ENCODE results near the gene WNT11.
"Not testable (repeated sequence)": the region's sequence is repeated elsewhere in the genome, so short reads cannot be mapped to it uniquely, and the experiment has no call there.

Gene WNT11

GRCh38 chr11:76203131-76203925, 3.0 kb downstream of the WNT11 start:
- DNase-seq (ENCODE audit: low read depth, low spot score), result no peak

- no peak for DNase-seq (ENCODE audit: low read depth, low spot score)
Observed at GRCh38 chr11:76201672-76202412, 4.5 kb downstream of the WNT11 start.

GRCh38 chr11:76201056-76201455, 5.2 kb downstream of the WNT11 start:
- DNase-seq (ENCODE audit: low read depth, low spot score), result no peak

- no peak for DNase-seq (ENCODE audit: low read depth, low spot score)
Observed at GRCh38 chr11:76200006-76200940, 6.0 kb downstream of the WNT11 start.

- DNase-seq (ENCODE audit: low read depth, low spot score), result not testable (repeated sequence)
Observed at GRCh38 chr11:76198691-76199090, 7.6 kb downstream of the WNT11 start.

GRCh38 chr11:76197941-76198640, 8.2 kb downstream of the WNT11 start:
- no peak for DNase-seq (ENCODE audit: low read depth, low spot score)

- DNase-seq (ENCODE audit: low read depth, low spot score), result no peak
Observed at GRCh38 chr11:76197332-76197731, 9.0 kb downstream of the WNT11 start.

GRCh38 chr11:76196849-76197248, 9.5 kb downstream of the WNT11 start:
- DNase-seq (ENCODE audit: low read depth, low spot score), result no peak

- DNase-seq (ENCODE audit: low read depth, low spot score), result no peak
Observed at GRCh38 chr11:76194872-76195668, 11.2 kb downstream of the WNT11 start.

- DNase-seq (ENCODE audit: low read depth, low spot score), result no peak
Observed at GRCh38 chr11:76193219-76193618, 13.1 kb downstream of the WNT11 start.

GRCh38 chr11:76190376-76190775, 15.9 kb downstream of the WNT11 start:
- no peak for DNase-seq (ENCODE audit: low read depth, low spot score)

GRCh38 chr11:76189682-76190081, 16.6 kb downstream of the WNT11 start:
- DNase-seq (ENCODE audit: low read depth, low spot score), result no peak

GRCh38 chr11:76188873-76189272, 17.4 kb downstream of the WNT11 start:
- DNase-seq (ENCODE audit: low read depth, low spot score), result no peak

GRCh38 chr11:76186776-76187279, 19.5 kb downstream of the WNT11 start:
- no peak for DNase-seq (ENCODE audit: low read depth, low spot score)

GRCh38 chr11:76185931-76186401, 20.3 kb downstream of the WNT11 start:
- DNase-seq (ENCODE audit: low read depth, low spot score), result no peak

- no peak for DNase-seq (ENCODE audit: low read depth, low spot score)
Observed at GRCh38 chr11:76185511-76185910, 20.8 kb downstream of the WNT11 start.

- no peak for DNase-seq (ENCODE audit: low read depth, low spot score)
Observed at GRCh38 chr11:76184551-76184993, 21.7 kb downstream of the WNT11 start.

GRCh38 chr11:76181371-76181770, 24.9 kb downstream of the WNT11 start:
- no peak for DNase-seq (ENCODE audit: low read depth, low spot score)

GRCh38 chr11:76179147-76179546, 27.2 kb downstream of the WNT11 start:
- no peak for DNase-seq (ENCODE audit: low read depth, low spot score)

GRCh38 chr11:76177250-76177686, 29.0 kb downstream of the WNT11 start:
- DNase-seq (ENCODE audit: low read depth, low spot score), result no peak

Measured in iPS DF 19.7 (cell line).